GM12878 (cell line): ENCODE data around the gene PRKAA1. TPM values are rescaled to one million over a fixed set of nuclear protein-coding genes. Genes with fewer than 3 reads are reported as not detected.

Experiments
- ATAC-seq: fragments of 200-7000 bp; cut with Tn5 transposase; 3 replicates; pipeline ENCODE4 v1.9.1; 2020; ENCODE audit warnings: mild to moderate bottlenecking, moderate library complexity
- BruUV-seq: library from RNA; stranded (reverse); fragments of 400-500 nt; replicated peaks from 2 replicates; lab custom pipeline; 2021; lab: Mats Ljungman, UMichigan
- CTCF ChIA-PET: fragments of 300-600 bp; sonication (Branson Sonifier 250); formaldehyde crosslinking; extraction: SDS; loops from one replicate; lab custom pipeline; 2021; ENCODE audit warnings: inconsistent platforms; lab: Yijun Ruan, JAX
- POLR2A ChIA-PET: fragments of 350-600 bp; formaldehyde crosslinking; extraction: SDS; loops from one replicate; lab custom pipeline; 2021; ENCODE audit warnings: inconsistent platforms; lab: Charles Lee
- RAD21 ChIA-PET: fragments of 300-600 bp; sonication (Branson Sonifier 250); formaldehyde crosslinking; loops from one replicate; lab custom pipeline; 2023; ENCODE audit warnings: antibody characterized with exemption; ENCODE audit not compliant: unreplicated experiment; lab: Charles Lee
- SMC1A ChIA-PET: fragments of 300-600 bp; sonication (Branson Sonifier 250); formaldehyde crosslinking; loops from one replicate; lab custom pipeline; 2023; ENCODE audit not compliant: unreplicated experiment, uncharacterized antibody; lab: Charles Lee
- DNase-seq: peaks from one replicate; pipeline ENCODE4 v3.0.0-alpha.2; 2011; ENCODE audit warnings: low read depth, low spot score
- FAIRE-seq: peaks from 3 replicates; lab custom pipeline; 2011; peaks lifted over from hg19 to GRCh38; lab: Jason Lieb, UNC
- H2AFZ ChIP-seq: 2 replicates; pipeline ENCODE4 v1.6.0; 2011; ENCODE audit warnings: low read depth, low read length, control low read depth; ENCODE audit not compliant: control insufficient read depth
- H3K27ac ChIP-seq: 2 replicates; pipeline ENCODE4 v1.5.1; 2011; ENCODE audit warnings: control low read depth; ENCODE audit not compliant: control insufficient read depth, insufficient read depth
- H3K27me3 ChIP-seq, 2 experiments: replicated peaks in 1 of 2; 2 replicates each; pipeline versions ENCODE4 v1.6.0 to v1.6.1; 2011; ENCODE audit warnings: low read length in 1 of 2; ENCODE audit not compliant: control insufficient read depth in 2 of 2, insufficient read depth in 2 of 2
- H3K36me3 ChIP-seq, 2 experiments: 2 replicates each; pipeline ENCODE4 v1.5.1; 2011; ENCODE audit warnings: low read length in 1 of 2; ENCODE audit not compliant: control insufficient read depth in 2 of 2, insufficient read depth in 2 of 2
- H3K4me1 ChIP-seq: 2 replicates; pipeline ENCODE4 v1.6.1; 2011; ENCODE audit warnings: mild to moderate bottlenecking, low read length, moderate library complexity, mixed read lengths; ENCODE audit not compliant: control insufficient read depth, insufficient read depth
- H3K4me2 ChIP-seq: 2 replicates; pipeline ENCODE4 v1.6.0; 2011; ENCODE audit warnings: control low read depth; ENCODE audit not compliant: control insufficient read depth, insufficient read depth
- H3K4me3 ChIP-seq: fragments of 200-600 bp; sonication (generic); 2 replicates; pipeline ENCODE4 v1.5.1; 2016
- H3K79me2 ChIP-seq: 2 replicates; pipeline ENCODE4 v1.6.0; 2011; ENCODE audit warnings: low read length; ENCODE audit not compliant: control insufficient read depth, insufficient read depth
- H3K9ac ChIP-seq: 2 replicates; pipeline ENCODE4 v1.8.0; 2011; ENCODE audit warnings: low read length, control low read depth, mixed read lengths; ENCODE audit not compliant: control insufficient read depth, insufficient read depth
- H3K9me3 ChIP-seq: replicated peaks from 3 replicates; pipeline ENCODE4 v1.5.1; 2011; ENCODE audit warnings: mild to moderate bottlenecking, low read length; ENCODE audit not compliant: control insufficient read depth, insufficient read depth
- H4K20me1 ChIP-seq: 2 replicates; pipeline ENCODE4 v1.6.0; 2011; ENCODE audit not compliant: control insufficient read depth, insufficient read depth
- CHD1 ChIP-seq: IDR thresholded peaks from 2 replicates; pipeline ENCODE4 v1.6.1; 2012; ENCODE audit warnings: low read depth, low read length, improper control_type of control experiment
- GATAD2B ChIP-seq: fragments of 450-650 bp; conservative IDR thresholded peaks from 2 replicates; pipeline ENCODE4 v1.6.1; 2017; ENCODE audit warnings: low read depth, mild to moderate bottlenecking, moderate library complexity
- JUND ChIP-seq: IDR thresholded peaks from 2 replicates; pipeline ENCODE4 v1.6.1; 2012; ENCODE audit warnings: low read depth, mild to moderate bottlenecking, low read length, improper control_type of control experiment, moderate library complexity
- KDM1A ChIP-seq: fragments of 200-600 bp; sonication (generic); IDR thresholded peaks from 2 replicates; pipeline ENCODE4 v1.6.1; 2016; ENCODE audit warnings: borderline replicate concordance
- NFYA ChIP-seq: IDR thresholded peaks from 2 replicates; pipeline ENCODE4 v1.6.1; 2011; ENCODE audit warnings: low read depth, mild to moderate bottlenecking, low read length, improper control_type of control experiment, borderline replicate concordance
- NRF1 ChIP-seq: conservative IDR thresholded peaks from 2 replicates; pipeline ENCODE4 v1.6.1; 2011; ENCODE audit warnings: mild to moderate bottlenecking, low read depth, low read length, improper control_type of control experiment
- POLR2AphosphoS2 ChIP-seq: IDR thresholded peaks from 2 replicates; pipeline ENCODE4 v1.6.1; 2011; ENCODE audit warnings: low read depth, mild to moderate bottlenecking, low read length, improper control_type of control experiment, moderate library complexity
- POLR2AphosphoS5 ChIP-seq: IDR thresholded peaks from 2 replicates; pipeline ENCODE4 v1.6.1; 2011; ENCODE audit warnings: mild to moderate bottlenecking, low read length, inconsistent platforms
- RAD21 ChIP-seq: IDR thresholded peaks from 2 replicates; pipeline ENCODE4 v1.6.1; 2011; ENCODE audit warnings: mild to moderate bottlenecking, low read depth, low read length, moderate library complexity; ENCODE audit not compliant: insufficient read depth
- SMARCA5 ChIP-seq: fragments of 450-650 bp; IDR thresholded peaks from 2 replicates; pipeline ENCODE4 v1.6.1; 2017; ENCODE audit warnings: mild to moderate bottlenecking
- SUZ12 ChIP-seq: fragments of 200-600 bp; sonication (generic); IDR thresholded peaks from one replicate; pipeline ENCODE4 v1.6.1; 2018; ENCODE audit warnings: antibody characterized with exemption, mild to moderate bottlenecking; ENCODE audit not compliant: unreplicated experiment
- TAF1 ChIP-seq: IDR thresholded peaks from 2 replicates; pipeline ENCODE4 v1.6.1; 2011; ENCODE audit warnings: mild to moderate bottlenecking, low read depth, low read length, borderline replicate concordance
- YBX1 ChIP-seq: fragments of 450-650 bp; IDR thresholded peaks from 2 replicates; pipeline ENCODE4 v1.6.1; 2016; ENCODE audit warnings: antibody characterized with exemption
- ZBTB40 ChIP-seq: fragments of 450-650 bp; IDR thresholded peaks from 2 replicates; pipeline ENCODE4 v1.6.1; 2016; ENCODE audit warnings: mild to moderate bottlenecking, moderate library complexity, borderline replicate concordance
- ZNF384 ChIP-seq: IDR thresholded peaks from 2 replicates; pipeline ENCODE4 v1.6.1; 2012; ENCODE audit warnings: low read depth, mild to moderate bottlenecking, low read length, improper control_type of control experiment, borderline replicate concordance
- ZSCAN29 ChIP-seq: fragments of 450-650 bp; IDR thresholded peaks from 2 replicates; pipeline ENCODE4 v1.6.1; 2017; ENCODE audit warnings: mild to moderate bottlenecking, moderate library complexity
- WGBS: methylation state at CpG from one replicate; pipeline ENCODE4 v1.1.6; 2016; ENCODE audit warnings: low lambda C conversion rate; ENCODE audit not compliant: insufficient replicate concordance, insufficient coverage; ENCODE audit errors: missing lambda C conversion rate; 5-methylcytosine and 5-hydroxymethylcytosine counted together
- in situ Hi-C: fragments of 300-500 bp; cut with MboI; formaldehyde crosslinking; loops from 9 replicates; pipeline ENCODE4 v1.14.3; 2018; ENCODE audit warnings: mixed read lengths
- intact Hi-C: fragments of 100-400 bp; cut with micrococcal nuclease; formaldehyde crosslinking; loops from one replicate; pipeline ENCODE4 v1.14.2; 2022; ENCODE audit not compliant: unreplicated experiment
- polyA plus RNA-seq, 11 experiments: library from polyadenylated mRNA; depleted of rRNA in 4 of 11; unstranded in 6 of 11; stranded (reverse) in 5 of 11; fragments of >200 nt; fragmentation: Nextera tagmentation in 4 of 11; fragmentation: Illumina TruSeq in 1 of 11; extraction: Ambion mirVana in 4 of 11; extraction: Trizol in 1 of 11; gene quantifications; 1 replicate in 1 of 11; 2 replicates in 10 of 11; pipeline versions ENCODE4 v1.2.1 to v1.2.3, GENCODE V29; 2011 to 2016; ENCODE audit warnings: inconsistent platforms in 2 of 11, missing spikeins in 2 of 11, low read depth in 1 of 11
- total RNA-seq, 4 experiments: library from RNA; depleted of rRNA in 3 of 4; stranded (reverse); fragments of >200 nt in 3 of 4; fragmentation: Illumina TruSeq in 1 of 4; extraction: Trizol in 1 of 4; gene quantifications; 2 replicates each; pipeline versions ENCODE4 v1.2.1 to v1.2.3, GENCODE V29; 2013 to 2021
- TF ChIP-seq, protein P1 (sequence below): fragments of 150-350 bp; IDR thresholded peaks from 2 replicates; pipeline ENCODE4 v1.6.1; 2014; ENCODE audit warnings: mild to moderate bottlenecking, low read depth, low read length
- TF ChIP-seq, protein P2 (sequence below): fragments of 450-650 bp; IDR thresholded peaks from 2 replicates; pipeline ENCODE4 v1.6.1; 2017; ENCODE audit warnings: low read depth, mild to moderate bottlenecking, moderate library complexity

Gene PRKAA1
- total and polyA plus RNA-seq, 10 of the 15 experiments (the other 5 are each of a cell fraction or from before 2014, with no cell fraction given), result 13.6 to 55.5 (median 29.6) TPM

DNA sequence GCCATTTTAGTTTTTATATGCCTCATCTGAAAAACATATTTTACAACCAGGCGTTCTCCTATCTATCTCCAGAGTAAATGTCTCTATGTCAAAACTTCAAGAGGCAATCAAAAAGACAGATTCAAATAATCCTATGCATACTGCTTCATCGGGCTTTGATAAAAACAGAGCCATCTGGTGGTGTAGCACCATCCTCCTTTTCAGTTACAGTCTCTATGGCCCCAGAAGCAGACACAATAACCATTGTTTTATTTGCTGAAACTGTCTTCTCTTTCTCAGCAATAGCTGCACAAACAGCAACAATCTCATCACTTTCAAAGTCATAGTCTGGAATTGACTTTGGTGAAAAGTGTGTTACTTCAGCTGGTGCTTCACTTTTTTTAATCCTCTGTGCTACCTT lies 82.2 kb downstream of the PRKAA1 start:
- ChIA-PET CTCF (interaction anchor here (1.5 kb wide), 1 partner anchor 20 kb away, joined by 4 read pairs; no protein-coding TSS in a partner anchor), SMC1A (interaction anchor here (0.9 to 1.6 kb wide), 3 partner anchors 9 to 13 kb away, joined by 4 to 5 read pairs (median 5); no protein-coding TSS in a partner anchor), RAD21 (no interaction called here), POLR2A (no interaction called here)
- ATAC-seq (no peak), DNase-seq (no peak), FAIRE-seq (no peak)
- H3K9ac ChIP-seq, result no peak overlapping the region
- intact Hi-C loops, result no loop called here
- H3K27ac ChIP-seq, result no peak overlapping the region
- no peaks in the 10 kb centered on the region for H3K27me3 ChIP-seq
- no peaks in the 10 kb centered on the region for H3K9me3 ChIP-seq
- in situ Hi-C loops, result no loop called here
- H2AFZ ChIP-seq, result no peak overlapping the region
- no peaks in the 10 kb centered on the region for H4K20me1 ChIP-seq
- H3K4me1 ChIP-seq, result no peaks in the 10 kb centered on the region
- no peaks in the 10 kb centered on the region for H3K79me2 ChIP-seq
- no peak overlapping the region for H3K4me2 ChIP-seq
- no TSS peak for BruUV-seq
- TF ChIP-seq, protein P1, sequence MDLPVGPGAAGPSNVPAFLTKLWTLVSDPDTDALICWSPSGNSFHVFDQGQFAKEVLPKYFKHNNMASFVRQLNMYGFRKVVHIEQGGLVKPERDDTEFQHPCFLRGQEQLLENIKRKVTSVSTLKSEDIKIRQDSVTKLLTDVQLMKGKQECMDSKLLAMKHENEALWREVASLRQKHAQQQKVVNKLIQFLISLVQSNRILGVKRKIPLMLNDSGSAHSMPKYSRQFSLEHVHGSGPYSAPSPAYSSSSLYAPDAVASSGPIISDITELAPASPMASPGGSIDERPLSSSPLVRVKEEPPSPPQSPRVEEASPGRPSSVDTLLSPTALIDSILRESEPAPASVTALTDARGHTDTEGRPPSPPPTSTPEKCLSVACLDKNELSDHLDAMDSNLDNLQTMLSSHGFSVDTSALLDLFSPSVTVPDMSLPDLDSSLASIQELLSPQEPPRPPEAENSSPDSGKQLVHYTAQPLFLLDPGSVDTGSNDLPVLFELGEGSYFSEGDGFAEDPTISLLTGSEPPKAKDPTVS, result no peak
- TF ChIP-seq CHD1 (no peak), SUZ12 (no peak), POLR2AphosphoS2 (no peak), YBX1 (no peak), KDM1A (no peak), POLR2AphosphoS5 (no peak), RAD21 (no peak), JUND (no peak), SMARCA5 (no peak), ZBTB40 (no peak), TAF1 (no peak), NRF1 (no peak), GATAD2B (no peak), NFYA (no peak), ZSCAN29 (no peak), ZNF384 (no peak)
- TF ChIP-seq, protein P2, sequence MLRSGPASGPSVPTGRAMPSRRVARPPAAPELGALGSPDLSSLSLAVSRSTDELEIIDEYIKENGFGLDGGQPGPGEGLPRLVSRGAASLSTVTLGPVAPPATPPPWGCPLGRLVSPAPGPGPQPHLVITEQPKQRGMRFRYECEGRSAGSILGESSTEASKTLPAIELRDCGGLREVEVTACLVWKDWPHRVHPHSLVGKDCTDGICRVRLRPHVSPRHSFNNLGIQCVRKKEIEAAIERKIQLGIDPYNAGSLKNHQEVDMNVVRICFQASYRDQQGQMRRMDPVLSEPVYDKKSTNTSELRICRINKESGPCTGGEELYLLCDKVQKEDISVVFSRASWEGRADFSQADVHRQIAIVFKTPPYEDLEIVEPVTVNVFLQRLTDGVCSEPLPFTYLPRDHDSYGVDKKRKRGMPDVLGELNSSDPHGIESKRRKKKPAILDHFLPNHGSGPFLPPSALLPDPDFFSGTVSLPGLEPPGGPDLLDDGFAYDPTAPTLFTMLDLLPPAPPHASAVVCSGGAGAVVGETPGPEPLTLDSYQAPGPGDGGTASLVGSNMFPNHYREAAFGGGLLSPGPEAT, result no peak
- WGBS, result 97% methylated on average over 2 of the region's 2 CpGs
- H3K36me3 ChIP-seq, result peaks cover 0 to 4% of the 10 kb centered on the region in 2 experiments; a peak in 1 of 4 replicates
- no peak overlapping the region for H3K4me3 ChIP-seq
